GM18502 (cell line): ENCODE results near the gene RNLS.

Experiments
- ATAC-seq: cut with Tn5 transposase; IDR thresholded peaks from one replicate; pipeline ENCODE4 v1.9.1; 2021; ENCODE audit warnings: mild to moderate bottlenecking; ENCODE audit not compliant: unreplicated experiment, poor library complexity

The RNLS gene

DNA sequence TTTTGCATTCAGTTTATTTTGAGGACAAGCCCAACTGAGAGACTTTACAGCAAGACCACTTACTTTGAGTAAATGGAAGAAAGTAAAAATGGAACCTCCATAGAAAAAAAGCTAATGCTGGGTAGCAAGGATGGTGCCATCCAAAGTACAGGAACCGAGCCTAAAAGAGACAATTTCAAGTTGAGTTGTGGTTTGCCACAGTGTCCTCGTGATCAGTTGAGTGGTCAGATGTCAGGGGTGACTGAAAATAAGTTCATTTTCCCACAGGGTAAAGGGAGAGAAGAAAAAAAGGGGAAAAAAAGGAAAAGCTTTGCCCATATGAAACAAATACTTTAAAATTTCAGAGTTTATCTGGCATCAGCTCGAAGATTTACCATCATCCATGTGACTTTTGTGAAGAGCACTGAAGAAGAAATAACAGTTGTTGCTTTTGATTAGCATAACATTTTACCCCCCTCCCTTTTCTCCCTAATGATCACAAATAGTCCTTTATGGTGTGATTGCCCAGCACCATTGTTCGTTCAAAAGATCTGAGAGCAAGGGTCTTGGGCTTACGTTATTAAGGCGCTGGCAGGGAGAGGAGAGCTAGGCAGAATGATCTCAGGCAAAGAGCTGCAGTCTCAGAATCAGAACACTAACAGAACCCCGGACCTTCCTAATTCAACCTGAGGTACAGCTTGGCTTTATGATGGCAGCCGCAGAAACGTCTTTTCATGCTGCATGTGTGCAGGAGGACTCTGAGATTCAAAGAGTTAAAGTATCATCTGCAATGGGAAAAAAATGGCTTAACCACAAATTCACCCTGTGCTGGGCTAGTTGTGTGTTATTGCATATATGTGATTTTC, 338.1 kb downstream of the RNLS start:
- ATAC-seq, result no peak

- ATAC-seq, result no peak
Observed at GRCh38 chr10:88243836-88244730, 339.0 kb downstream of the RNLS start.

DNA sequence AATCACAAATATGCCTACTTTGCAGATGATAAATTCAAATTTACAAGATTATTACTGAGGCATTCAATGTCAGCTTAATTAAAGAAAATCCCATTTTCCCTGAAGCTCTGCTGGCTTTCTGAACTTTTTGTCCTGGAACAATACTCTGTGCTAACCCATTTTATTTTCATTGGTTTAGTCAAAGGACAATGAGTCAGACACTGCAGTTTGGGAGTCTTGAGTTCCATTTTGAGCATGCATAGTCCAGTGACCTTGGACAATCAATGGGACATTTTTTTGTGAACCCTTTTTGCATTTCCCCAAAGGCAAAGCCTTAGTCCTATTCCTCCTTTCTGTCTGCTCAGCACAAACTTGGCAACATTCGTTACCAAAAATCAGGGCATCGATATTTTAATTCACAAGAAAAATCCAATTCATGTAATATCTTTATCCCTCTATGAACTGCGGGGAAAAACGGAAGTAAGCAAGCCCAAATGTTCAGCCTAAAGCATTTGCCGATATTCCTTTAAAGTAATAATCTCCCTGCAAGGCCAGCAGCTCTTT, 339.8 kb downstream of the RNLS start:
- ATAC-seq, result no peak

DNA sequence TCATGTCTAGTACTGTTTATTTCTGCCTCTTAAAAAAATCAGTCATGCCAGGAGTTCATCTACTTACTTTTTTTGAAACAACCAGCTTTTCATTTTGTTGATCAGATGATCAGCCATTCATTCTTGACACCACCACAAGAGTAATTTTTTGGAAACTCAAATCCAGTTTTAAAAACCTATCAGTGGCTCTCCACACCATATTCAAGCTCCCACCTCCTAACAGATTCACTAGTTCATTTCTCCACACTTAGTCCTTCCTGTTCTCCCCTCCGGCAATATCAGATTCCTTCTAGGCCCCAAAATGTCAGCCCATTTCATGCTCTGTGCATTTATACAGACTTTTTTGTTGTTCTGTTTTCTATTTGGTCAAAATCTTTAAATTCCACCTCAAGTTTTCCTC, 341.6 kb downstream of the RNLS start:
- ATAC-seq, result no peak

DNA sequence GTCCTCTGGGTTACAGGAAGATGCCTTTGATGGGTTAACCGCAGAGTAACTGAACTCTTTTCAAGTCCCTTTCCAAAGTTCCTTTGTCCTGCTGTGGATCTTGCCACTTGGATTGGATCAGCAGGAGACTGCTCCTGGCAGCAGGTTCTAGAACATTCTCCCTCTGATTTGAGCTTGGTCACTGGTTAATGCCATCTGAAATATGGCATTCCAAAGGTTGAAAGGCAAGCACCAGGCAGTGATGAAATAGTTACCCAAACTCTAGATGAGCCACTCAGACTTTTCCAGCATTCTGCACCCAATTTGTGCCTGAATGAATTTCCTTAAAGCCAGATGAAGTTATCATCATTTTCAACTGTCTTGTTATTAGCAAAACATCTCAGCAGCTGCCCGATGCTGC, 343.9 kb downstream of the RNLS start:
- no peak for ATAC-seq

GRCh38 chr10:88238615-88238914, 344.6 kb downstream of the RNLS start:
- ATAC-seq, result no peak

- ATAC-seq, result no peak
Observed at GRCh38 chr10:88237896-88238614, 345.1 kb downstream of the RNLS start.

DNA sequence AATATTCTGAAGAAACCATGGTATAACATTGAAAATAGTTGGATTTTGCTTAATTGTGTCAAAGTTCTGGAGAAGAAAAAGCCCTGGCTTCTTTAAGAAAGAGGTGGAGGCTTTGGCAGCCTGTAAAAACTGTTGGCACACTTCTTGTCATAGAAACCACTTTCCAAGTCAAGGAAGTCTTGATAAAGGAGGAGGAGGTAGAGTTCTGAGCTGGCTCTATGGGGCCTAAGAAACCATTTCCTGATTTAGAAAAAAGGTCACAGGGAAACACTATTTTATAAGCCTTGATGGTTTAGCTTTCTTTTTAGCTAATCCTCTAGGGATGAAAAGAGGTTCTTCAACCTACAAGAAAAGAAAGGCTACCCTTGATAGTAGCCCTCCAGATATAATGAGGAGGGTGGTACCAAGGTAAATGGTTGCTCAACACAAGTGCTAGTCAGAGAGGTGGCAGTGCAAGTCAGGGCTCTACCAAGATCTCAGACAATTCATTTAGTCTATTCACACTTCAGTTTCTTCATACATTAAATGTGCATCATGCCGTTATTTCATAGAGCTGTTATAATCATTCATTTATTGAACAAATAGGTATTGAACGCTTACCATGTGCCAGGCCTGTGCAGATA, 346.9 kb downstream of the RNLS start:
- no peak for ATAC-seq

DNA sequence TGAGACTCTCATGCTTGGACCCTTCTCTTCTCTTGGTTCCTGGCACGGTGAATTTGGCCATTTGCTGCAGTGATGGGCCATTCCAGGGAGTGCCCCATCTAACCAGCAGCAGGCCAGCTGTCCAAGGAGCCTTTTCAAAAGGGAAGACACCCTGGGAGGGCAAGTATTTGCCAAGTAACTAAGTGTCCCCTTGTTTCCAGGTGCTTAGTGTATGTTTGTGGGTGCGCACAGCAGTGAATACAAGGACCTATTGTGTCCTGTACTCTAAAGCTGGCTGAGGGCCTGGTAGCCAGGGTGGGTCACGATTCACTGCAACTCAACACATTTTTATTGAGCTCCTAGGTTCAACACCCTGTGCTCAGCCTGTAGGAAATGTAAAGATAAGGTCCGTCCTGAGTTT, 348.8 kb downstream of the RNLS start:
- no peak for ATAC-seq

GRCh38 chr10:88233870-88234269, 349.2 kb downstream of the RNLS start:
- ATAC-seq, result no peak

DNA sequence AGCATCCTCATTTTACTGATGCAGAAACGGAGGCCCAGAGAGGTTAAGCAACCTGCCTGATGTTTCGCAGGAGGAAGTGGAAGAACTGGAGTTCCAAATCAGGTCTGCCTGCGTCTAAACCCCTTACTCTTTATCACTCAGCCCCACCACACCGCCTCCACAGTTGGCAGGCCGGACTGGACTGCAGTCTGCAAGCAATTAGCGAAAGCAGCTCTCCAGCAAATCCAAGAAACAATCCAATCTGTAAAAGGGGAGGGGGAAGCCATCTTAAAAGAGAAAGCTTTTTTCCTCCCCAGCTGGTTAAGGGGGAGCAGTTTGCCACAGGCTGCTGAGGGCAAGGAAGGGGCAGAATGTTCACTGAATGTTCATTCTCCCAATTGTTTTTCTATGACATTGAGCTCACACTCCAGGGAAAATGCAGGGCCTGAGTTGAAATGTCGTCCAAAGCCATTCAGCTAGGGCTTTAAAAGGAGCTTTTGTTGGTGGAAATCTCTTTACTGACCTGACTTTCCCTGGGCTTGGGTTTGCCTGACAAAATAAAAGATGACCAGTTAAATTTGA, 350.1 kb downstream of the RNLS start:
- no peak for ATAC-seq

DNA sequence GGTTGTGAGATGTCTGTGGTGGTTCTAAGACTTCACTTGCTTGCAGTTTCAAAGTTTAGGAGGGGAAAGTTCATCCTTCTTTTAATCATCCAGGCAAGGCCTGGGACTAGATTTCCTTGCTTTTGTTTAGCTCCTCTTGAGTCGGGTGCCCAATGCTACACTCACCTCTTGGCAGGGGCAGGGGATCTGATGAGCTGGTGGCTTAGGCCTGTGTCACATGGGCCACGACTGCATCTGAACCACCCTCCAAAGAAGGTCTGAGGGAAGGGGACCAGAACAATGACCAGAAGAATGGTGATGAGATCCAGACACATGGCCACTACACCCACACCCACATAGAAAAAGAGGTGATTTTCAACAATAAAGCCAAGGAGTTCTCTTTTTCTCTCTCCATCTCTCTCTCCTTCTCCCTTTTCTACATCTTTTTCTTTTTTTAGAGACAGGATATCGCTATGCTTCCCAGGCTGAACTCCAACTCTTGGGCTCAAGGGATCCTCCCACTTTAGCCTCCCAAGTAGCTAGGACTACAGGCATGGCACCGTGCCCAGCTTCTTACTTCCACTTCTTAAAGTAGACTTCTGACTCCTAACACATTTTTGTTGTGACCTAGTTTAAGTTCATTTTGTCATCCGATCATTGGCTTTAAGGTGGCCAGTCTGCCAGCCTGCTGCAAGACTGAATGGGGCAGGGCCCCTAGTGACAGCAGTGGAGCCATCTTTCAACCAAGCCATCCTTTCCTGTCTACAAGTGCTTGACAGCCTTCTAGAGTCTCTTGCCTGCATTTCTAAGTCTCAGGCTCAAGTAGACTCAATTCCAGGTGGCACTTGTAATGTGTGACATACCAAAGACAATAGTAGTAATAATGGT, 350.9 kb downstream of the RNLS start:
- ATAC-seq, result no peak

GRCh38 chr10:88230251-88230650, 352.9 kb downstream of the RNLS start:
- ATAC-seq, result no peak

GRCh38 chr10:88228130-88228529, 355.0 kb downstream of the RNLS start:
- no peak for ATAC-seq

DNA sequence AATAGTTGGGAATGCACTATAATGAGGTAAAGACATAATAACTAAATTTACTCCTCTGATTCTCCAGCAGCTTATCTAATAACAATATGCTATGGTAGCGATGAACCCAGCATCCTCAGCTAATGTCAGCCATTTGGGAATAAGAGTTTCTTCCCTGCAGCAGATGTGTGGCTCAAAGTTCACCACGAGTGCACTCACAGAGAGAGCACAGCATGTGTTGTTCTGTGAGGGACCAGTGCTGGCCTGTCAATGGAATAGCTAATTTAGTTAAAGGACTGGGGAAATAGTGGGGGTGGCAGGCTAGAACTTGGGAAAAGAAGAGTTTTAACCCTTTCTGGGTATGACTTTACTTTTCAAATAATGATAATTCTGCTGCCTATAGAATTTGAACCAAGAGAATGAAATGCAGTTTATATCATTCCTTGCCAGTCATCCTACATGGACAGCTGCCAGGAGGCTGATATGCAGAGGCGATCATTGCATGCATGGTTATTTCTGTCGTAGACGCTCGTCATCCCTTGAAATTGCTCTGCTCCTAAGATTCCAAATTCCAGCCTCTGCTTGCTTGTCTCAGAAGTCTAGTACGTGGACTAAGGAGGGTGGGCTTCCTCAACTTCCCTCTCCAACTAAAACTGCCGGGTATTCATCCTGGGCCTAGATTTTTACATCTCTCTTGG, 355.6 kb downstream of the RNLS start:
- no peak for ATAC-seq

GRCh38 chr10:88226891-88227290, 356.2 kb downstream of the RNLS start:
- no peak for ATAC-seq

GRCh38 chr10:88226071-88226659, 357.0 kb downstream of the RNLS start:
- no peak for ATAC-seq
